Liver (tissue), 9 donors: ENCODE data around the gene UQCR10. TPM values are rescaled to one million over a fixed set of nuclear protein-coding genes. Genes with fewer than 3 reads are reported as not detected.
A peak's percentile ranks its signal among the peaks of the same experiment; 100 is the strongest.

Experiments used
- DNase-seq: peaks from one replicate; pipeline ENCODE4 v3.0.0-alpha.2; 2017; ENCODE audit warnings: low spot score
- H3K27ac ChIP-seq, 2 donors: one replicate each; pipeline ENCODE4 v1.7.0; 2013; ENCODE audit warnings: inconsistent platforms in 2 of 2, low read length in 2 of 2, control low read depth in 1 of 2, low read depth in 1 of 2, mild to moderate bottlenecking in 1 of 2
- H3K27me3 ChIP-seq, 4 donors: one replicate each; pipeline versions ENCODE4 v1.6.1 to v1.7.0; 2013; ENCODE audit warnings: low read length in 3 of 4, inconsistent platforms in 1 of 4, mild to moderate bottlenecking in 1 of 4, moderate library complexity in 1 of 4; ENCODE audit not compliant: control insufficient read depth in 4 of 4, insufficient read depth in 4 of 4
- H3K36me3 ChIP-seq, 4 donors: one replicate each; pipeline versions ENCODE4 v1.6.1 to v1.7.0; 2013; ENCODE audit warnings: low read length in 3 of 4, mild to moderate bottlenecking in 3 of 4, low read depth in 1 of 4, moderate library complexity in 1 of 4; ENCODE audit not compliant: control insufficient read depth in 4 of 4, insufficient read depth in 3 of 4
- H3K4me1 ChIP-seq, 4 donors: one replicate each; pipeline versions ENCODE4 v1.6.1 to v1.7.0; 2013; ENCODE audit warnings: low read length in 3 of 4, mild to moderate bottlenecking in 3 of 4, moderate library complexity in 1 of 4; ENCODE audit not compliant: control insufficient read depth in 4 of 4, insufficient read depth in 4 of 4
- H3K4me3 ChIP-seq, 3 donors: one replicate each; pipeline versions ENCODE4 v1.6.1 to v1.7.0; 2013; ENCODE audit warnings: low read length in 3 of 3, control low read depth in 1 of 3, low read depth in 1 of 3, mild to moderate bottlenecking in 1 of 3
- H3K9ac ChIP-seq, 2 donors: one replicate each; pipeline ENCODE4 v1.7.0; 2013; ENCODE audit warnings: low read length in 2 of 2, mild to moderate bottlenecking in 2 of 2, moderate library complexity in 2 of 2, control low read depth in 1 of 2, low read depth in 1 of 2
- H3K9me3 ChIP-seq, 4 donors: one replicate each; pipeline versions ENCODE4 v1.6.1 to v1.7.0; 2013; ENCODE audit warnings: low read length in 3 of 4; ENCODE audit not compliant: control insufficient read depth in 4 of 4
- ATF3 ChIP-seq: IDR thresholded peaks from 2 replicates; pipeline ENCODE4 v1.6.1; 2016; ENCODE audit warnings: antibody characterized with exemption
- CTCF ChIP-seq: fragments of 150-350 bp; IDR thresholded peaks from 2 replicates; pipeline ENCODE4 v1.5.1; 2017; ENCODE audit warnings: improper control_type of control experiment, low read depth, low read length; ENCODE audit not compliant: missing input control
- FOXA1 ChIP-seq: IDR thresholded peaks from 2 replicates; pipeline ENCODE4 v1.6.1; 2016; ENCODE audit warnings: antibody characterized with exemption
- FOXA2 ChIP-seq: IDR thresholded peaks from 2 replicates; pipeline ENCODE4 v1.6.1; 2016; ENCODE audit warnings: antibody characterized with exemption
- GABPA ChIP-seq, 2 donors: IDR thresholded peaks in 1 of 2; conservative IDR thresholded peaks in 1 of 2; 2 replicates each; pipeline ENCODE4 v1.6.1; 2016; ENCODE audit warnings: antibody characterized with exemption in 2 of 2, mild to moderate bottlenecking in 1 of 2, moderate library complexity in 1 of 2
- HNF4A ChIP-seq, 2 donors: conservative IDR thresholded peaks; 2 replicates each; pipeline ENCODE4 v1.6.1; 2016; ENCODE audit warnings: antibody characterized with exemption in 2 of 2, mild to moderate bottlenecking in 2 of 2
- HNF4G ChIP-seq: IDR thresholded peaks from 2 replicates; pipeline ENCODE4 v1.6.1; 2016; ENCODE audit warnings: antibody characterized with exemption
- JUND ChIP-seq, 2 donors: IDR thresholded peaks; 2 replicates each; pipeline ENCODE4 v1.6.1; 2016; ENCODE audit warnings: antibody characterized with exemption in 2 of 2
- NR2F2 ChIP-seq: IDR thresholded peaks from 2 replicates; pipeline ENCODE4 v1.6.1; 2016; ENCODE audit warnings: antibody characterized with exemption
- RAD21 ChIP-seq, 2 donors: IDR thresholded peaks; 2 replicates each; pipeline ENCODE4 v1.6.1; 2016; ENCODE audit warnings: antibody characterized with exemption in 2 of 2, mild to moderate bottlenecking in 2 of 2
- RXRA ChIP-seq, 2 donors: IDR thresholded peaks; 2 replicates each; pipeline ENCODE4 v1.6.1; 2017 to 2018; ENCODE audit warnings: antibody characterized with exemption in 2 of 2, mild to moderate bottlenecking in 1 of 2
- SP1 ChIP-seq: IDR thresholded peaks from 2 replicates; pipeline ENCODE4 v1.6.1; 2018; ENCODE audit warnings: antibody characterized with exemption, mild to moderate bottlenecking
- TAF1 ChIP-seq: conservative IDR thresholded peaks from 2 replicates; pipeline ENCODE4 v1.6.1; 2016; ENCODE audit warnings: antibody characterized with exemption, mild to moderate bottlenecking
- YY1 ChIP-seq: IDR thresholded peaks from 2 replicates; pipeline ENCODE4 v1.6.1; 2016; ENCODE audit warnings: antibody characterized with exemption, mild to moderate bottlenecking
- WGBS: extraction: QIAGEN DNeasy Blood & Tissue Kit; methylation state at CpG from one replicate; pipeline ENCODE4 v1.1.7; 2013; 5-methylcytosine and 5-hydroxymethylcytosine counted together
- polyA plus RNA-seq, 2 donors: library from polyadenylated mRNA; stranded (reverse) in 1 of 2; unstranded in 1 of 2; fragments of 200-250 nt in 1 of 2; fragments of >200 nt in 1 of 2; fragmentation: Nextera tagmentation in 1 of 2; extraction: Ambion mirVana in 1 of 2; gene quantifications; one replicate each; pipeline versions ENCODE4 v1.2.1 to v1.2.3, GENCODE V29; 2013 to 2015
- total RNA-seq, 2 donors: library from RNA; depleted of rRNA; stranded (reverse); fragments of >200 nt; gene quantifications; one replicate each; pipeline ENCODE4 v1.2.3, GENCODE V29; 2014
- TF ChIP-seq, protein P1 (sequence below): IDR thresholded peaks from 2 replicates; pipeline ENCODE4 v1.6.1; 2016; ENCODE audit warnings: antibody characterized with exemption
- TF ChIP-seq, protein P2 (sequence below): IDR thresholded peaks from 2 replicates; pipeline ENCODE4 v1.6.1; 2016; ENCODE audit warnings: antibody characterized with exemption
- TF ChIP-seq, protein P3 (sequence below): IDR thresholded peaks from 2 replicates; pipeline ENCODE4 v1.6.1; 2016; ENCODE audit warnings: antibody characterized with exemption, mild to moderate bottlenecking
- donor health status: healthy.
- donor health status: healthy.
- donor health status: healthy.
- donor health status: healthy.
- donor health status: healthy.

UQCR10 gene
- total and polyA plus RNA-seq, 4 donors: 40.2 to 243 (median 102) TPM

DNA sequence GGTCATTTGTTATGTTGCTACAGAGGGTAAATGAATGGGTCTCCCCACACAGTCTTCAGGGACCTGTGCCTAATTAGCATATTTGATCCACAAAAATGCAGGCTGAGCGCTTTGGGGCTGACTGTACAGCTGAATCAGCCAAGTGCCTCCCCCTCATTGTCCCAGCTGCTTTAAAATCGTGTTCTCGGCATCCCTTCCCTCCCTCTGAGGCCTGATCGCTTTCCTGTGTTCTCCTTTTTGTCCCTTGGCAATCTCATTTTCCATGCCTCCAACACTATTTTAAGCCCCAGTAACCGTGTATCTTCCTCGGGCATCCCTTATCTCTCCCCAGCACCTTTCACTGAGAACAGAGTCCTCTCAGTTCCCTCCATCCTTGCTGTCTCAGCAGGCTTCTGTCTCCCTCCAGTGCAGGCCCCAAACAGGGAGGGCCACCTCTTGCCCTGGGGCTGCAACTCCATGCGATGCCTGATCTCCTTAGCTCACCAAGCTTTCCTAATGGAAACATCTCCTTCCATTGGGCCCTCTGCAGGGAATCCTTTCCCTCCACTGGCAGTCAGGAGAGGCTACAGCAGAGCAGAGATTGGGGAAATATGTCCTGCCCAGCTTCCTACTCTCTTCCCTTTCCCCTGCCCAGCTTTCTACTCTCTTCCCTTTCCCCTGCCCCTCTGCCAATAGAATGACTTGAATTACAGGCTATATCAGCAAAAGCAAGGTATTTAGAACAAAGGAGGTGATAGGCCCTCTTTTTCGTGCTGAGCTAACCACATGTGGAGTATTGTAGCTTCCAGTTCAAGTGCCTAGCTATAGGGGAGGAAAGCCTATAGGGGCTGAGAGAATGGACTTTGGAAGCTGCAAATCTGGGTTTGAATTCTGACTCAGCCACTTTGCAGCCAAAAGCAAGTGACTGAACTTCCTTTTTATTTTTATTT lies 13.8 kb downstream of the UQCR10 start (continued):
- TF ChIP-seq RAD21 (IDR thresholded peaks at IDR 0.05) (no peak), YY1 (no peak), FOXA2 (no peak), JUND (IDR thresholded peaks at IDR 0.05) (no peak)

GRCh38 chr22:29782061-29782845 lies 15.1 kb downstream of the UQCR10 start:
- Histone ChIP-seq H3K36me3 (no peaks in the 10 kb centered on the region), H3K9me3 (no peaks in the 10 kb centered on the region), H3K27me3 (no peaks in the 10 kb centered on the region), H3K4me1 (peaks cover 15 to 33% (median 26%) of the 10 kb centered on the region in 4 donors), H3K9ac (no peak overlapping the region), H3K27ac (peak overlapping the region; percentile 2 to 48), H3K4me3 (no peak overlapping the region)
- 47% methylated on average over 7 of the region's 7 CpGs for WGBS
- DNase-seq: no peak
- TF ChIP-seq, protein P1, sequence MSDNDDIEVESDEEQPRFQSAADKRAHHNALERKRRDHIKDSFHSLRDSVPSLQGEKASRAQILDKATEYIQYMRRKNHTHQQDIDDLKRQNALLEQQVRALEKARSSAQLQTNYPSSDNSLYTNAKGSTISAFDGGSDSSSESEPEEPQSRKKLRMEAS: no peak
- TF ChIP-seq HNF4A (conservative IDR thresholded peaks at IDR 0.05) (peak; percentile 18 to 31), FOXA2 (peak; percentile 21), NR2F2 (no peak), JUND (IDR thresholded peaks at IDR 0.05) (peak in 1 of 2 donors; percentile 10), TAF1 (no peak), RAD21 (IDR thresholded peaks at IDR 0.05) (peak; percentile 11 to 51), RXRA (IDR thresholded peaks at IDR 0.05) (peak; percentile 31 to 52), SP1 (peak; percentile 41)

DNA sequence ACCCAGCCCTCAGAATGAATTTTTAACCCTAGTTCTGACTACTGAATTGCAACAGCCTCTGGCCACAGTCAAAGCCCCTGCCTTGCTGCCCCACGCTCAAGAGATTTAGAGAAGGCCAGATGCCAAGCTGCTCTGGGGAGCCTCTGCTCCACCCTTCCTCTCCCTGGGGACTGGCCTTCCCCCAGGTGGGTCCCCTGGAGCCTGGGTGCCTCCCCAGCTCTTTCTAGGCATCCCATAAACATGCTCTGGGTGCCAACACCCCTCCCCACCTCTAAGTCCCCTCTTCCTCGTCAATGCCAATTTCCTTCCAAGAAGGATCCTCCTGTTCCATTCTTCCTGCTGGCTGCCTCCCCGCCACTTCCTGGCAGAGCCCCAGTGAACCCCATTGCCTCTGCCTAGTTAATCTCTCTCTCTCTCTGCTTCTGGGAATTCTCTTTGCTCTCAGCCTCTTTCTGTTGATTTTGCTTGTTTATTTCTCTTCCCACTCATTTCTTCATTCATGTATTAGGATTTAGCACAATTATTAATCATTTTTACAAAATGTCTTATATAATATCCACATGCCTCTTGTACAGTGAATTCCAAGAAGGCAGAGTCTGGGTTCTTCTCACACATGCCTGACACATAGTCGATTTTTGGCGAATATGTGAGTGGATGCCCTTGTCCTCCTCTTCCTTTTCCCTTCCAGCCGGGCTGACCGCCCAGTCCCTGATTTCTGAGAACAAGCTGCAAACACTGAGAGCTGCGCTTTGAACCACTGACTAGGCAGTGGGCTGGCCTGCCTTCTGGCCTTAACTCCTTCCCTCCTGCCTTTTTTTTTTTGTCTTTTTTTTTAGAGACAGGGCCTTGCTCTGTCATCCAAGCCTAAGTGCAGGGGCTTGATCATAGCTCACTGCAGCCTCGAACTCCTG lies 17.5 kb downstream of the UQCR10 start:
- Histone ChIP-seq H3K27ac (peak overlapping the region; percentile 50 to 61), H3K4me3 (no peak overlapping the region), H3K9ac (no peak overlapping the region), H3K9me3 (no peaks in the 10 kb centered on the region), H3K4me1 (peaks cover 19 to 37% (median 27%) of the 10 kb centered on the region in 4 donors), H3K36me3 (peaks cover 3 to 15% (median 8%) of the 10 kb centered on the region in 4 donors), H3K27me3 (no peaks in the 10 kb centered on the region)
- DNase-seq: no peak
- WGBS: 32% methylated on average over 9 of the region's 9 CpGs
- no peak for TF ChIP-seq NR2F2
- TF ChIP-seq JUND (IDR thresholded peaks at IDR 0.05): no peak
- no peak for TF ChIP-seq GABPA (IDR thresholded peaks at IDR 0.05 in 1 of 2, conservative IDR thresholded peaks at IDR 0.05 in 1 of 2)
- TF ChIP-seq RAD21 (IDR thresholded peaks at IDR 0.05): peak; percentile 29 to 62
- no peak for TF ChIP-seq HNF4G
- no peak for TF ChIP-seq TAF1
- TF ChIP-seq, protein P2, sequence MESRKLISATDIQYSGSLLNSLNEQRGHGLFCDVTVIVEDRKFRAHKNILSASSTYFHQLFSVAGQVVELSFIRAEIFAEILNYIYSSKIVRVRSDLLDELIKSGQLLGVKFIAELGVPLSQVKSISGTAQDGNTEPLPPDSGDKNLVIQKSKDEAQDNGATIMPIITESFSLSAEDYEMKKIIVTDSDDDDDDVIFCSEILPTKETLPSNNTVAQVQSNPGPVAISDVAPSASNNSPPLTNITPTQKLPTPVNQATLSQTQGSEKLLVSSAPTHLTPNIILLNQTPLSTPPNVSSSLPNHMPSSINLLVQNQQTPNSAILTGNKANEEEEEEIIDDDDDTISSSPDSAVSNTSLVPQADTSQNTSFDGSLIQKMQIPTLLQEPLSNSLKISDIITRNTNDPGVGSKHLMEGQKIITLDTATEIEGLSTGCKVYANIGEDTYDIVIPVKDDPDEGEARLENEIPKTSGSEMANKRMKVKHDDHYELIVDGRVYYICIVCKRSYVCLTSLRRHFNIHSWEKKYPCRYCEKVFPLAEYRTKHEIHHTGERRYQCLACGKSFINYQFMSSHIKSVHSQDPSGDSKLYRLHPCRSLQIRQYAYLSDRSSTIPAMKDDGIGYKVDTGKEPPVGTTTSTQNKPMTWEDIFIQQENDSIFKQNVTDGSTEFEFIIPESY: no peak
- TF ChIP-seq FOXA1: no peak
- TF ChIP-seq ATF3: no peak
- TF ChIP-seq YY1: peak; percentile 29
- TF ChIP-seq RXRA (IDR thresholded peaks at IDR 0.05): peak; percentile 68 to 73
- TF ChIP-seq, protein P1: peak; percentile 63
- TF ChIP-seq, protein P3, sequence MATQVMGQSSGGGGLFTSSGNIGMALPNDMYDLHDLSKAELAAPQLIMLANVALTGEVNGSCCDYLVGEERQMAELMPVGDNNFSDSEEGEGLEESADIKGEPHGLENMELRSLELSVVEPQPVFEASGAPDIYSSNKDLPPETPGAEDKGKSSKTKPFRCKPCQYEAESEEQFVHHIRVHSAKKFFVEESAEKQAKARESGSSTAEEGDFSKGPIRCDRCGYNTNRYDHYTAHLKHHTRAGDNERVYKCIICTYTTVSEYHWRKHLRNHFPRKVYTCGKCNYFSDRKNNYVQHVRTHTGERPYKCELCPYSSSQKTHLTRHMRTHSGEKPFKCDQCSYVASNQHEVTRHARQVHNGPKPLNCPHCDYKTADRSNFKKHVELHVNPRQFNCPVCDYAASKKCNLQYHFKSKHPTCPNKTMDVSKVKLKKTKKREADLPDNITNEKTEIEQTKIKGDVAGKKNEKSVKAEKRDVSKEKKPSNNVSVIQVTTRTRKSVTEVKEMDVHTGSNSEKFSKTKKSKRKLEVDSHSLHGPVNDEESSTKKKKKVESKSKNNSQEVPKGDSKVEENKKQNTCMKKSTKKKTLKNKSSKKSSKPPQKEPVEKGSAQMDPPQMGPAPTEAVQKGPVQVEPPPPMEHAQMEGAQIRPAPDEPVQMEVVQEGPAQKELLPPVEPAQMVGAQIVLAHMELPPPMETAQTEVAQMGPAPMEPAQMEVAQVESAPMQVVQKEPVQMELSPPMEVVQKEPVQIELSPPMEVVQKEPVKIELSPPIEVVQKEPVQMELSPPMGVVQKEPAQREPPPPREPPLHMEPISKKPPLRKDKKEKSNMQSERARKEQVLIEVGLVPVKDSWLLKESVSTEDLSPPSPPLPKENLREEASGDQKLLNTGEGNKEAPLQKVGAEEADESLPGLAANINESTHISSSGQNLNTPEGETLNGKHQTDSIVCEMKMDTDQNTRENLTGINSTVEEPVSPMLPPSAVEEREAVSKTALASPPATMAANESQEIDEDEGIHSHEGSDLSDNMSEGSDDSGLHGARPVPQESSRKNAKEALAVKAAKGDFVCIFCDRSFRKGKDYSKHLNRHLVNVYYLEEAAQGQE: no peak
- TF ChIP-seq CTCF: no peak
- TF ChIP-seq FOXA2: no peak
